HFF-Myc (cell line): ENCODE results near the gene ZBTB21.

ENCODE experiments used
- DNase-seq: peaks from one replicate; pipeline ENCODE4 v3.0.0-alpha.2; 2011; ENCODE audit warnings: low read depth; ENCODE audit errors: extremely low read depth
- H3K4me3 ChIP-seq: replicated peaks from 2 replicates; pipeline ENCODE4 v1.5.1; 2011; ENCODE audit warnings: low read depth, mild to moderate bottlenecking, control low read depth, low read length
- TF ChIP-seq, protein P1 (sequence below): IDR thresholded peaks from 2 replicates; pipeline ENCODE4 v1.5.1; 2012; ENCODE audit warnings: mild to moderate bottlenecking, low read depth, low read length, control low read depth; ENCODE audit errors: missing control alignments

The ZBTB21 gene

GRCh38 chr21:41966872-41967621 is 43.1 kb downstream of the ZBTB21 start:
- no peak for DNase-seq
- H3K4me3 ChIP-seq, result no peak overlapping the region
- TF ChIP-seq, protein P1, sequence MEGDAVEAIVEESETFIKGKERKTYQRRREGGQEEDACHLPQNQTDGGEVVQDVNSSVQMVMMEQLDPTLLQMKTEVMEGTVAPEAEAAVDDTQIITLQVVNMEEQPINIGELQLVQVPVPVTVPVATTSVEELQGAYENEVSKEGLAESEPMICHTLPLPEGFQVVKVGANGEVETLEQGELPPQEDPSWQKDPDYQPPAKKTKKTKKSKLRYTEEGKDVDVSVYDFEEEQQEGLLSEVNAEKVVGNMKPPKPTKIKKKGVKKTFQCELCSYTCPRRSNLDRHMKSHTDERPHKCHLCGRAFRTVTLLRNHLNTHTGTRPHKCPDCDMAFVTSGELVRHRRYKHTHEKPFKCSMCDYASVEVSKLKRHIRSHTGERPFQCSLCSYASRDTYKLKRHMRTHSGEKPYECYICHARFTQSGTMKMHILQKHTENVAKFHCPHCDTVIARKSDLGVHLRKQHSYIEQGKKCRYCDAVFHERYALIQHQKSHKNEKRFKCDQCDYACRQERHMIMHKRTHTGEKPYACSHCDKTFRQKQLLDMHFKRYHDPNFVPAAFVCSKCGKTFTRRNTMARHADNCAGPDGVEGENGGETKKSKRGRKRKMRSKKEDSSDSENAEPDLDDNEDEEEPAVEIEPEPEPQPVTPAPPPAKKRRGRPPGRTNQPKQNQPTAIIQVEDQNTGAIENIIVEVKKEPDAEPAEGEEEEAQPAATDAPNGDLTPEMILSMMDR, result no peak

GRCh38 chr21:41966041-41966833 is 43.9 kb downstream of the ZBTB21 start:
- TF ChIP-seq, protein P1, result no peak
- H3K4me3 ChIP-seq, result no peak overlapping the region
- no peak for DNase-seq

GRCh38 chr21:41965461-41966013 is 44.6 kb downstream of the ZBTB21 start:
- no peak overlapping the region for H3K4me3 ChIP-seq
- TF ChIP-seq, protein P1, result no peak
- no peak for DNase-seq

GRCh38 chr21:41965045-41965444 is 45.1 kb downstream of the ZBTB21 start:
- no peak for DNase-seq
- no peak overlapping the region for H3K4me3 ChIP-seq
- TF ChIP-seq, protein P1, result no peak

- no peak for DNase-seq
- TF ChIP-seq, protein P1, result no peak
- no peak overlapping the region for H3K4me3 ChIP-seq
Observed at GRCh38 chr21:41964171-41964570, 46.0 kb downstream of the ZBTB21 start.

GRCh38 chr21:41962425-41962966 is 47.7 kb downstream of the ZBTB21 start:
- no peak overlapping the region for H3K4me3 ChIP-seq
- no peak for DNase-seq
- TF ChIP-seq, protein P1, result no peak
